ENCODE data around the gene CCDC148.

The CCDC148 gene

DNA sequence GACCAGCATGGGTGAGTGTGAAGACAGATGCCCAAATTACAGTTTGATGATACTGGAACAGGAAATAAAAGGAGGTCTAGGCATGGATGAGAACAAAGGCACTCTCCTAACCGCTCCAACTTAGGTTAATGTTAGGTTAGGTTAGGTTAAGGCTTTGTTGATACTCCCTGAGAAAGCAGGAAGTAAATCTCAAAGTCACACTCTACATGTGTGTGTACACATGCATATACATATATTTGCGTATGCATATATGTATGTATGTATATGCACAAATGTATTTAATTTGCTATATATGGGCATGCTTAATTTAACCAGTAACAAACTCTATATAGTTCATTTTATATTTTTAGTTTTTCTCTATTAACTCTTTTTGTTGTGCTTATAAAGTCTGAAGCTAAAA is 215.6 kb downstream of the CCDC148 start:
- no peak for TF ChIP-seq TAF1 (IDR thresholded peaks at IDR 0.05; ENCODE audit: borderline replicate concordance, insufficient read depth, low read length)
- TF ChIP-seq, protein P1, sequence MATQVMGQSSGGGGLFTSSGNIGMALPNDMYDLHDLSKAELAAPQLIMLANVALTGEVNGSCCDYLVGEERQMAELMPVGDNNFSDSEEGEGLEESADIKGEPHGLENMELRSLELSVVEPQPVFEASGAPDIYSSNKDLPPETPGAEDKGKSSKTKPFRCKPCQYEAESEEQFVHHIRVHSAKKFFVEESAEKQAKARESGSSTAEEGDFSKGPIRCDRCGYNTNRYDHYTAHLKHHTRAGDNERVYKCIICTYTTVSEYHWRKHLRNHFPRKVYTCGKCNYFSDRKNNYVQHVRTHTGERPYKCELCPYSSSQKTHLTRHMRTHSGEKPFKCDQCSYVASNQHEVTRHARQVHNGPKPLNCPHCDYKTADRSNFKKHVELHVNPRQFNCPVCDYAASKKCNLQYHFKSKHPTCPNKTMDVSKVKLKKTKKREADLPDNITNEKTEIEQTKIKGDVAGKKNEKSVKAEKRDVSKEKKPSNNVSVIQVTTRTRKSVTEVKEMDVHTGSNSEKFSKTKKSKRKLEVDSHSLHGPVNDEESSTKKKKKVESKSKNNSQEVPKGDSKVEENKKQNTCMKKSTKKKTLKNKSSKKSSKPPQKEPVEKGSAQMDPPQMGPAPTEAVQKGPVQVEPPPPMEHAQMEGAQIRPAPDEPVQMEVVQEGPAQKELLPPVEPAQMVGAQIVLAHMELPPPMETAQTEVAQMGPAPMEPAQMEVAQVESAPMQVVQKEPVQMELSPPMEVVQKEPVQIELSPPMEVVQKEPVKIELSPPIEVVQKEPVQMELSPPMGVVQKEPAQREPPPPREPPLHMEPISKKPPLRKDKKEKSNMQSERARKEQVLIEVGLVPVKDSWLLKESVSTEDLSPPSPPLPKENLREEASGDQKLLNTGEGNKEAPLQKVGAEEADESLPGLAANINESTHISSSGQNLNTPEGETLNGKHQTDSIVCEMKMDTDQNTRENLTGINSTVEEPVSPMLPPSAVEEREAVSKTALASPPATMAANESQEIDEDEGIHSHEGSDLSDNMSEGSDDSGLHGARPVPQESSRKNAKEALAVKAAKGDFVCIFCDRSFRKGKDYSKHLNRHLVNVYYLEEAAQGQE (IDR thresholded peaks at IDR 0.05; ENCODE audit: insufficient read depth in 1 of 2, low read depth in 2 of 2, low read length in 2 of 2): no peak
- TF ChIP-seq POLR2AphosphoS5 (IDR thresholded peaks at IDR 0.05; ENCODE audit: low read depth, low read length): no peak
- TF ChIP-seq FOXP2 (optimal IDR thresholded peaks at IDR 0.05; ENCODE audit: borderline replicate concordance, extremely low read depth, extremely low read length, insufficient read depth): no peak
- TF ChIP-seq SIN3A (IDR thresholded peaks at IDR 0.05; ENCODE audit: borderline replicate concordance, insufficient read depth, low read length): no peak

DNA sequence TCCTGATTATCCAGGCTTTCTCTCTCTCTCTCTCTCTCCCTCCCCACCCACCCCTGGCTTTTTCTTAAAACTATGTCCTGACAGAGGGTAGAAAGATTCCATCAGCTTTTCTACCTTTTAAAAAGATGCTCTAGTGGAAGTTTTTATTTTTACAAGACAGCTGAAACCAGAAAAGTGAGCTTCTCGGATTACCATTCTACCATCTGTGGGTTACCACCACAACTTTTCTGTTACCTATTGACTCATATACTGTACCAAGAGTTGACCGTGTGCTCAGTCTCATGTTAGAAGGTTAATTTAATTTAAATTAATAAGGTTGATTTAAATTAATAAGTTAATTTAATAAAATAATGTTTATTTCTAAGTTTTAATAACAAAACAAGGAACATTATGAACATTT is 217.3 kb downstream of the CCDC148 start:
- TF ChIP-seq, protein P1 (IDR thresholded peaks at IDR 0.05; ENCODE audit: insufficient read depth in 1 of 2, low read depth in 2 of 2, low read length in 2 of 2): no peak
- TF ChIP-seq POLR2AphosphoS5 (IDR thresholded peaks at IDR 0.05; ENCODE audit: low read depth, low read length): no peak
- TF ChIP-seq FOXP2 (optimal IDR thresholded peaks at IDR 0.05; ENCODE audit: borderline replicate concordance, extremely low read depth, extremely low read length, insufficient read depth): no peak
- no peak for TF ChIP-seq TAF1 (IDR thresholded peaks at IDR 0.05; ENCODE audit: borderline replicate concordance, insufficient read depth, low read length)
- no peak for TF ChIP-seq SIN3A (IDR thresholded peaks at IDR 0.05; ENCODE audit: borderline replicate concordance, insufficient read depth, low read length)

DNA sequence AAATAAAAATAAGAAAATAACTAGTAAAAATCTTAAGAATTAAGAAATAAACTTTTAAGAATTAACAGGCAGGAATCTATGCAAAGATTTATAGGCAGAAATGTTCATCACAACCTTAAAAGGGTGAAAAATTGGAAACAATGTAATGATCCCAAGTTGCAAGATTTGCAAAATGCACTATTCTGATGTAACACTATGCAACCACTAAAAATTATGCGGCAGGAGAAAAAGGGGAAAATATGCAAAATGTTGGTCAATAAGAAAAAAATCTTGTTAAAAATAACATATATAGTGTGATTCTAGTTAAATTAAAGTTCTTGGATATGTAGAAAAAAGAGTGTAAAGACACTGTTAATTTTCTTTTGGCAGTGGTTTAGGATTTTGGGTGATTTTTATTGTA is 222.1 kb downstream of the CCDC148 start:
- TF ChIP-seq SIN3A (IDR thresholded peaks at IDR 0.05; ENCODE audit: borderline replicate concordance, insufficient read depth, low read length) (no peak), FOXP2 (optimal IDR thresholded peaks at IDR 0.05; ENCODE audit: borderline replicate concordance, extremely low read depth, extremely low read length, insufficient read depth) (no peak), TAF1 (IDR thresholded peaks at IDR 0.05; ENCODE audit: borderline replicate concordance, insufficient read depth, low read length) (no peak), POLR2AphosphoS5 (IDR thresholded peaks at IDR 0.05; ENCODE audit: low read depth, low read length) (no peak)
- TF ChIP-seq, protein P1 (IDR thresholded peaks at IDR 0.05; ENCODE audit: insufficient read depth in 1 of 2, low read depth in 2 of 2, low read length in 2 of 2): no peak

DNA sequence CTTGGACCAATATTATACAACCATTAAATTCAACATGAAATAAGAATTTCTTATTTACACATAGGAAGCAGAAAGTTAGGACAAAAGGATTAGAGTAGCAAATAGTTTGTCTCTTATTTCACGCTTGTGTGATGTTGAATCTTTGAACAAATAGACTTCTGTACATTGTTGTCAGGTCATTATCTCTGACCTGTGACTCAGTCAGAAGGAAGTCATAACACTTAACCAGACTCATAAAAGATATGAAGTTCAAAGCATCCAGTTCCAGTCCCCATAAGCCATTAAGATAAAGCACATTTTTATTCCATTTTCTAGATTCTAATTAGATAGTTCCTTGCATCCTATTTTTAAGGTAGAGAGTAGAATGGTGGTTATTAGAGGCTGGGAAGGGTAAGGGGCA is 224.1 kb downstream of the CCDC148 start:
- no peak for TF ChIP-seq SIN3A (IDR thresholded peaks at IDR 0.05; ENCODE audit: borderline replicate concordance, insufficient read depth, low read length)
- no peak for TF ChIP-seq TAF1 (IDR thresholded peaks at IDR 0.05; ENCODE audit: borderline replicate concordance, insufficient read depth, low read length)
- TF ChIP-seq, protein P1 (IDR thresholded peaks at IDR 0.05; ENCODE audit: insufficient read depth in 1 of 2, low read depth in 2 of 2, low read length in 2 of 2): no peak
- no peak for TF ChIP-seq POLR2AphosphoS5 (IDR thresholded peaks at IDR 0.05; ENCODE audit: low read depth, low read length)
- TF ChIP-seq FOXP2 (optimal IDR thresholded peaks at IDR 0.05; ENCODE audit: borderline replicate concordance, extremely low read depth, extremely low read length, insufficient read depth): no peak
